ENCODE data around the gene TYMP.

- TF ChIP-seq, protein P1, sequence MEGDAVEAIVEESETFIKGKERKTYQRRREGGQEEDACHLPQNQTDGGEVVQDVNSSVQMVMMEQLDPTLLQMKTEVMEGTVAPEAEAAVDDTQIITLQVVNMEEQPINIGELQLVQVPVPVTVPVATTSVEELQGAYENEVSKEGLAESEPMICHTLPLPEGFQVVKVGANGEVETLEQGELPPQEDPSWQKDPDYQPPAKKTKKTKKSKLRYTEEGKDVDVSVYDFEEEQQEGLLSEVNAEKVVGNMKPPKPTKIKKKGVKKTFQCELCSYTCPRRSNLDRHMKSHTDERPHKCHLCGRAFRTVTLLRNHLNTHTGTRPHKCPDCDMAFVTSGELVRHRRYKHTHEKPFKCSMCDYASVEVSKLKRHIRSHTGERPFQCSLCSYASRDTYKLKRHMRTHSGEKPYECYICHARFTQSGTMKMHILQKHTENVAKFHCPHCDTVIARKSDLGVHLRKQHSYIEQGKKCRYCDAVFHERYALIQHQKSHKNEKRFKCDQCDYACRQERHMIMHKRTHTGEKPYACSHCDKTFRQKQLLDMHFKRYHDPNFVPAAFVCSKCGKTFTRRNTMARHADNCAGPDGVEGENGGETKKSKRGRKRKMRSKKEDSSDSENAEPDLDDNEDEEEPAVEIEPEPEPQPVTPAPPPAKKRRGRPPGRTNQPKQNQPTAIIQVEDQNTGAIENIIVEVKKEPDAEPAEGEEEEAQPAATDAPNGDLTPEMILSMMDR (IDR thresholded peaks at IDR 0.05), result no peak
- no peak for TF ChIP-seq POLR2A (IDR thresholded peaks at IDR 0.05)
These were observed 20.6 kb upstream of the TYMP start for GRCh38 chr22:50550395-50550794.
